Stimulated activated CD8-positive, alpha-beta memory T cell treated with anti-CD3 and anti-CD28 coated beads, Interleukin-7, amount 100 ng/mL, for 48 hours (primary cell): ENCODE data around the gene ZNF611.
"Not testable (repeated sequence)": the region's sequence is repeated elsewhere in the genome, so short reads cannot be mapped to it uniquely, and the experiment has no call there.

Experiments
- DNase-seq, 2 donors: peaks; one replicate each; pipeline ENCODE4 v3.0.0-alpha.2; 2020; ENCODE audit warnings: low read depth in 1 of 2; ENCODE audit errors: extremely low read depth in 1 of 2

ZNF611 gene

GRCh38 chr19:52734893-52735661 lies at the start of gene ZNF611:
Gene ZNF611, minus strand, starts transcription at chr19:52735044. Its CDS starts 19,150 bp downstream, at chr19:52715894.
- peak; percentile 95 to 96 for DNase-seq

GRCh38 chr19:52782864-52783263 lies 48.0 kb upstream of the ZNF611 start:
- not testable (repeated sequence) for DNase-seq

- DNase-seq: peak in 1 of 2 donors; percentile 10
Observed at GRCh38 chr19:52778811-52779210, 44.0 kb upstream of the ZNF611 start.

- DNase-seq: not testable (repeated sequence)
Observed at GRCh38 chr19:52756447-52756846, 21.6 kb upstream of the ZNF611 start.

GRCh38 chr19:52749780-52750179 lies 14.9 kb upstream of the ZNF611 start:
- no peak for DNase-seq

- DNase-seq: no peak
Observed at GRCh38 chr19:52748336-52748950, 13.6 kb upstream of the ZNF611 start.

- DNase-seq: not testable (repeated sequence)
Observed at GRCh38 chr19:52745919-52746318, 11.1 kb upstream of the ZNF611 start.

GRCh38 chr19:52743091-52743490 lies 8.2 kb upstream of the ZNF611 start:
- no peak for DNase-seq

GRCh38 chr19:52742516-52742915 lies 7.7 kb upstream of the ZNF611 start:
- no peak for DNase-seq

GRCh38 chr19:52741951-52742485 lies 7.2 kb upstream of the ZNF611 start:
- no peak for DNase-seq

GRCh38 chr19:52741371-52741770 lies 6.5 kb upstream of the ZNF611 start:
- not testable (repeated sequence) for DNase-seq

- no peak for DNase-seq
Observed at GRCh38 chr19:52739576-52739975, 4.7 kb upstream of the ZNF611 start.

- no peak for DNase-seq
Observed at GRCh38 chr19:52735734-52736133, 890 bp upstream of the ZNF611 start.

GRCh38 chr19:52734331-52734892 lies 432 bp downstream of the ZNF611 start:
- no peak for DNase-seq

GRCh38 chr19:52726051-52726450 lies 8.8 kb downstream of the ZNF611 start:
- not testable (repeated sequence) for DNase-seq

- DNase-seq: no peak
Observed at GRCh38 chr19:52725528-52725961, 9.3 kb downstream of the ZNF611 start.

GRCh38 chr19:52724701-52725514 lies 9.9 kb downstream of the ZNF611 start:
- no peak for DNase-seq

- not testable (repeated sequence) for DNase-seq
Observed at GRCh38 chr19:52723907-52724598, 10.8 kb downstream of the ZNF611 start.

GRCh38 chr19:52722062-52723003 lies 12.5 kb downstream of the ZNF611 start:
- DNase-seq: no peak
